Epidermal melanocyte (primary cell): ENCODE data around the gene PRKAB2.
"Not testable (repeated sequence)": the region's sequence is repeated elsewhere in the genome, so short reads cannot be mapped to it uniquely, and the experiment has no call there.

Experiments used
- DNase-seq: peaks from one replicate; pipeline ENCODE4 v3.0.0; 2011; ENCODE audit warnings: low spot score; ENCODE audit not compliant: insufficient read length

The PRKAB2 gene, protein sequence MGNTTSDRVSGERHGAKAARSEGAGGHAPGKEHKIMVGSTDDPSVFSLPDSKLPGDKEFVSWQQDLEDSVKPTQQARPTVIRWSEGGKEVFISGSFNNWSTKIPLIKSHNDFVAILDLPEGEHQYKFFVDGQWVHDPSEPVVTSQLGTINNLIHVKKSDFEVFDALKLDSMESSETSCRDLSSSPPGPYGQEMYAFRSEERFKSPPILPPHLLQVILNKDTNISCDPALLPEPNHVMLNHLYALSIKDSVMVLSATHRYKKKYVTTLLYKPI

GRCh38 chr1:147172168-147173016, at the start of gene PRKAB2:
Gene PRKAB2, minus strand, starts transcription at chr1:147172470. Its CDS starts 326 bp downstream, at chr1:147172144.
- DNase-seq: peak; percentile 84

DNA sequence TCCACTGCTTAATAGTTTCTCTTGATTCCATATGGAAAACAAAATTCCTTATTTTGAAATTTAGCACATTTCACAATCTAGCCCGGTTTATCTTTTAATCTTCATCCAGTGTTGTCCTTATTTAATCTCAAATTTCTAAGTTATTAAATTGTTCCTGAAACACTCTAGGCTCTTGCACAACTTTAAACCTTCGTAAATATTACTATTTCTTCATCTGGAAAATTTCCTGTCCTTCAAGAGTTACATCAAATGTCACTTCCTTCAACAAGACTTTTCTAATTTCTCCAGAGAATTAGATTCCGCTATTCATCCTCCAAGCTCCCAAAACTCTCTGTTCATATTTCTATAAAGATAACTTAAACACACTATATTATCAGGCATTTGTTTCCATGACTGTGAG, 46.3 kb upstream of the PRKAB2 start:
- no peak for DNase-seq

- no peak for DNase-seq
Measured at GRCh38 chr1:147217141-147217540, 44.9 kb upstream of the PRKAB2 start.

DNA sequence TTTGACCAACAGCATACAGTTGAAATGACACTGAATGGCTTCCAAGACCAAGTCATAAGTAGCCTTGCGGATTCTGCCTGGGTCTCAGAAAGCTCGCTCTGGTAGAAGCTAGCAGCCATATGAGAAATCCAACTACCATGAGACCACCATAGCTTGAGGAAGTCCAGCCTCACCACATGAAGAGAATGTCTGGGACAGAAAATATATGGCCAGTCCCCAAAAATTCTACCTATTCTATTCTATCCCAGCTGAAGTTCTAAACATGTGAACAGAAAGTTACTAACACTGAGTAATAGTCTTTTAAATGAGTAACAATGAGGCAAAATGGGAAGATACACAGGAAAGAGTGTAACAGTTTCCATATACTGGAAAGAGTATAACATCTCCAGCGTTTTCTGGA, 43.9 kb upstream of the PRKAB2 start:
- no peak for DNase-seq

DNA sequence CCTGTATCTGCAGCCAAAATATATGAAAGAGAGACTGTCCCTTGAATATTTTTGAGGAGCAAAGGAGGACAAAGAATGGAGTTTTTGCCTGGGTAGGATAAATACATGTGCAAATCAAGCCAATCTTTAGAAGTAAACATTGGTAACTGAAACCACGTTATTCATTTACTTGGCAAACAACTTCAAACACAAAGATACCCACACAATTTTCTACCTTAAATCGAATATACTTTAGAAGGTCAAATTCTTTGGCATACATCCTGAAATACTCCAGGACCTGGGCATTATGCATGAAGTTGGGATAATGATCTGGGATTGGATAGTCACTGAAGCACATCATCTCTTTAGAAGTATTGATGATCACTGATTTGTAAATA, 43.3 kb upstream of the PRKAB2 start:
- no peak for DNase-seq

GRCh38 chr1:147214842-147215539, 42.7 kb upstream of the PRKAB2 start:
- DNase-seq: no peak

DNA sequence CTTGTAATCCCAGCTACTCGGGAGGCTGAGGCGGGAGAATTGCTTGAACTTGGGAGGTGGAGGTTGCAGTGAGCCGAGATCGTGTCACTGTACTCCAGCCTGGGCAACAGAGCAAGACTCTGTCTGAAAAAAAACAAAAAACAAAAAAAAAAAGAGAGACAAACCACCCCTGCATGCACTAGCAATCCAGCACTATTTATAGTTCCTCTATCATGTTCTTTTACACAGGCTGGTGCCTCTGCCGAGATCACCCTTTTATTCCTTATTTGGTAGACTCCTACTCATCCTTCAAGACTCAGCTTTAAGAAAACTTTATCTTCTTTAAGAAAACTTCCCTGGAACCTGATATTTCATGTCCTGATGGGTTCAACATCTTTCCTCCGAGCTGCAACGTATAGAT, 42.1 kb upstream of the PRKAB2 start:
- DNase-seq: no peak

GRCh38 chr1:147213271-147213670, 41.0 kb upstream of the PRKAB2 start:
- no peak for DNase-seq

GRCh38 chr1:147211577-147211976, 39.3 kb upstream of the PRKAB2 start:
- no peak for DNase-seq

GRCh38 chr1:147210987-147211386, 38.7 kb upstream of the PRKAB2 start:
- DNase-seq: no peak

GRCh38 chr1:147209825-147210821, 37.9 kb upstream of the PRKAB2 start:
- no peak for DNase-seq

GRCh38 chr1:147208619-147209018, 36.3 kb upstream of the PRKAB2 start:
- no peak for DNase-seq

DNA sequence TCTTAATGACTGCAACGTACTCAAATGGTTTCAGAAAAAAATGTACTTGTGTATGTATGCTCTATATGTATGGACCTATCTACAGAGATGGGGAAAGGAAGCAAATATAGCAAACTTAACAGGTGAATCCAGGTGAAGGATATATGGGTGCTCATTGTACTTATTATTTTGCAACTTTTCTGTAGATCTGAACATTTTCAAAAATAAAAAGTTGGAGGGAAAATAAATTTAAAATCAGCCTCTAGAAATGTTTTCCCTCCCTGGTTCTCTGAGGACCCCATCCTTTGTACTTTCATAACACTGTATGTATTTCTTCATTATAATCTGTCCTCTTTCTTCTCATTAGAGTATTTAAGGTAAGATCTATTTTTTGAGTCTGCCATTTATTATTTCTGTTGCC, 34.9 kb upstream of the PRKAB2 start:
- DNase-seq: no peak

GRCh38 chr1:147204080-147204479, 31.8 kb upstream of the PRKAB2 start:
- DNase-seq: no peak

- no peak for DNase-seq
Measured at GRCh38 chr1:147202576-147202975, 30.3 kb upstream of the PRKAB2 start.

GRCh38 chr1:147201786-147202185, 29.5 kb upstream of the PRKAB2 start:
- DNase-seq: no peak

- DNase-seq: no peak
Measured at GRCh38 chr1:147201276-147201675, 29.0 kb upstream of the PRKAB2 start.

DNA sequence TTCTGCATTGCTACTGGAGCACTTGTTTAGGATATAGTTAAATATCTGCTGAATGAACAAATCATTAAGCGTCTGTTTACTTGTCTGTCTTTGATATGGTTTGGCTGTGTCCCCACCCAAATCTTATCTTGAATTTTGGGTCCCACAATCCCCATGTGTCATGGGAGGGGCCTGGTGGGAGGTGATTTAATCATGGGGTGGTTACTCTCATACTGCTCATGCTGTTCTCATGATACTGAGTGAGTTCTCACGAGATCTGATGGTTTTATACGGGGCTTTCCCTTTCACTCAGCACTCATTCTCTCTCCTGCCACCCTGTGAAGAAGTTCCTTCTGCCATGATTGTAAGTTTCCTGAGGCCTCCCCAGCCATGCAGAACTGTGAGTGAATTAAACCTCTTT, 25.1 kb upstream of the PRKAB2 start:
- DNase-seq: not testable (repeated sequence)

DNA sequence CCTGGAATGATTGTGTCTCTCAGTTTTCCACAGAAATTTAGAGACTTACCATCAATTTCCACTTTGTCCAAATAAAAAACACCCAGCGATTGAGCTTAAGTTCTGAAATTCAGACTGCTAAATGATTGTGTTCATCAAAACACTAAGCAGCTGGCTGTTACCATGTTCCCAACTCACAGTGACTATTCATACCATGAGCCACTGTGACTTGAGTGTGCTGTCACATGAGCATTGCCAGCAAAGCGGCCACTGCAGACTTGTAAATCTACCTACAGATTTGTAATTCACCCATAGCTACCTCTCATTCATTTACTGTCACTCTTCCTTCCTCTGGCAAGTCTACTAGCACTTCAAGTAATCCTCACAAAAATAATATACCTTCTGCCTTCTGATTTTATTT, 17.2 kb upstream of the PRKAB2 start:
- no peak for DNase-seq

DNA sequence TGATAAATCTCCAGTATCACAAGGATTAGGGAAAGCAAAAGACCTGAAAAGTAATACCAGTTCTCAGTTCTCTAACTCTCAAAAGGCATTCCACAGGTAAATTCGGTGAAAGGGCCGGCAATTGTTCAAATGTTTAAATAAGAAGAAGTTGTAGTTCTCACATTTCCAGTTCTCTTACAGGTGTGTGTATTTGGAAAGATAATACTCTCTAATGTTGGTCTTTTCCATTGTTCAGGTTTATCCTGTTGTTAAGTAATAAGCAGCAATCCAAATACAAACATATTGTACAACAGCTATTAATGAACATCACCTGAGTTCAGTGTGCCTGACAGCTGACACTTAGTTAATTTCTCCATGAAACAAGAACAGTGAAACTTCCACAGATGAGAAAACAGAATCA, 13.2 kb upstream of the PRKAB2 start:
- DNase-seq: no peak
